ENCODE results near the gene FGFR2.

FGFR2 gene

DNA sequence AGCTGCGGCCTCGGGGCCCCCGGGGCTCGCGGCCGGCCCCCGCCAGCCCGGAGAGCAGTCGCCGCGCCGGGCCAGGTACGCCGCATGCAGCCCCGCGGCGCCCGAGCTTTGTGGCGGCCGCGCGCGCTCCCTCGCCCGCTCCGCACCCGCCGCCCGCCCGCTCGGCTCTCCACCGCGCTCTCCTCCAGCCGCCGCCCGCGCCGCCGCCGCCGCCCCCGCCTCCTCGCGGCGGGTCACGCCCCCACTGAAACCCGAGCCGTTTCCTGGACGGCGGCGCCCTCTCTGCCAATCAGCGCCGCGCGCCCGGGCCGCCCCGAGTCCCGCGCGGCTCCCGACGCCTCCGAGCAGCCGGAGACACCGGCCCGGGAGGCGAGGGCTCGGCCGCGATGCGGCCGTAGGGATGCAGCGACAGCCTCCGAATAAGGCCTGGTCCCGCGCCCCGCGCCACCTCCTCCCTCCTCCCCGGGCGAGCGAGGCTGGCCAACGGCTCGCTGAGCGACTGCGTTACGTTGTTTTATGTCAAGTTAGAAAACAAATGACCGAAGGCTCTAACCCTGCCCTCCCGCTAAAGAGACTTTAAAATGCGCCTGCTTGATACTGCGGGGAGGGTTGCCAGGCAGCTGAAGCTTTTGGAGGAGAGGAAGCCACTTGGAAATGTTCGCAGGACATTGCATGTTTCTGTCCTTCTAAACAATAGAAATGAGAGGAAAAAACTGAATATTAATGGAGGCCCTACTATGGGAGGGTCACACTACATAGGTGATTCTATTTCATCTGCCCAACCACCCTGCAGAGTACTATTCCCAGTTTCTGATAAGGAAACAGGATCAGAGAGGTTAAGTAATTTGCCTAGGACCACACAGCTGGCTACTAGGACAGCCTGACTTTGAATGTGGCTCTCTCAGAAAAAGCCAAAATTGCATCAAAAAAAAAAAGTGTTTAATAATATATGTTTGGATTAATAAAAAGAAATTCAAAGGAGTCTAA, at the start of gene FGFR2:
FGFR2 (minus strand) TSS at position 182 of the 987 bp plus-strand sequence. CDS start 4,627 bp downstream, outside the sequence.
- no peak for DNase-seq (ENCODE audit: low read depth in 3 of 3, low spot score in 1 of 3)

DNA sequence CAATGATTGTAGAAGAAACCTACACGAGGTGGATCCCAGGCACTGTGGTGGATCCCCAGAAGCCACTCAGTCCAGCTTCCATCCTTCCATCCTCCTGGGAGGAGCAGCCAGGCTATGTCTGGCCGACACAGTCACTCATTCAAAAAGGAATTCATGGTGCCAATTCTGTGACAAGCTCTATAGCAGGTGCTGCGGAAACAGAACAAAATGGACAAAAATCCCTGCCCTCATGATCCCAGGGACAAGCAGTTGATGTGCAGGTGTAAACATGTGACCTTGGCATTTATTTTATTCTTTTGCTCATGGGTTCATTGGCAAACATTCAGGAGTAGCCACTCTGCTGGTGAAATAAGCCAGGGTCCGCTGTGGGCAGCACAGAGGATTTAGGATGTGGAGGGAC, 49.2 kb upstream of the FGFR2 start:
- no peak for DNase-seq (ENCODE audit: low read depth in 3 of 3, low spot score in 1 of 3)

DNA sequence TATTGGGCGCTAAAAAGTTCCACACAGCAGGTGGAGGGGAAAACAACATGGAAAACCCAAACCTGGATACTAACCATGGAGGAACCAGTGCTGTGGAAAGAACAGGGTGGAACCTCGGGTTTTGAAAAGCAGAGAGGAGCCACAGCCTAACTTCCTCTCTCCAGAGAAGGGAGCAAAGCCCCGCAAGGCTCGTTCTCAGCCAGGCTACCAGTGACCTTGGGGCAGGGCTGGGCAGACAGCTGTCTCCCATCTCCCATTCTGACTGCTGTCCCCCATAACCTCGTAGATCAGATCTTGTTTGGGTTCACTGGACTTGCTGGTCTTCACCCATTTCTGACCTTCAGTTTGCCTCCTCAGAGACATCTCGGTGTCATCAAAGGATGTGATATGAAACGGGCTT, 47.5 kb upstream of the FGFR2 start:
- DNase-seq (ENCODE audit: low read depth in 3 of 3, low spot score in 1 of 3), result no peak

DNA sequence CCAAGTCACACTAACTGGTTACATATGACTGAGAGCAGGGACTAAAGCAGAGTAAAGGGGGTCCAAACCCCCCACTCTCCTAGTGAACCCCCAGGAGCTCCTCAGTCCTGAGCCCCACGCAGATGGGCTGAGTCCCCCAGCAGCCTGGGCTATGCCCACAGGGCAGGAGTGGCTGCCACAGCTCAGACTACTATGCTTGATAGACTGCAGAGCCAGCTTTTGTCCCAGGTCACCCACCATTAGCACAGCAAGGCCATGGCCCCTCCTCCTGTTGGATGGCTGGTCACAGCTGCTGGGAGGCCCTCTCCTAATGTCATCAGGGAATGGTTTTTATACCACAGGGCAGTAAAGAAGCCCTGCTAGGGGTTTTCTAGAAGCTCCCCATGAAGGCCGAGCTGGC, 46.3 kb upstream of the FGFR2 start:
- DNase-seq (ENCODE audit: low read depth in 3 of 3, low spot score in 1 of 3), result no peak

DNA sequence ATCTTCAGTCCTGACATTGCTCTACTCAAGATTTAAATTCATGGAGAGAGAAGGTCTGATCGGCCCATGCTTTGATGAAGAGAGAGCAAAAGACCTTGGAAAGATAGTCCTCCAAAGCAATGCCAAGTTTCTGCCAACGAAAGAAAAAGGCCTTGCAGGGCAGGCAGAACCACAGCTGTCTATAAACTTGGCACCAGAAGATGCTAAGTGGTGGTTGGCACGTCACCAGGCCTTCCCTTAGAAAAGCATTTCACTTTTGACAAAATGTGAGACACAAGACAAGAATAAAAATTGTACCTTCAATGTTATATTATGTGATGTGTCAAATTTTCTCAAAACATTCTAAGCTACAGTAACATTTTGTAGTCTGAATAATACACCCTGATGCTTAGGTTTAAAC, 42.0 kb upstream of the FGFR2 start:
- DNase-seq (ENCODE audit: low read depth in 3 of 3, low spot score in 1 of 3), result no peak

DNA sequence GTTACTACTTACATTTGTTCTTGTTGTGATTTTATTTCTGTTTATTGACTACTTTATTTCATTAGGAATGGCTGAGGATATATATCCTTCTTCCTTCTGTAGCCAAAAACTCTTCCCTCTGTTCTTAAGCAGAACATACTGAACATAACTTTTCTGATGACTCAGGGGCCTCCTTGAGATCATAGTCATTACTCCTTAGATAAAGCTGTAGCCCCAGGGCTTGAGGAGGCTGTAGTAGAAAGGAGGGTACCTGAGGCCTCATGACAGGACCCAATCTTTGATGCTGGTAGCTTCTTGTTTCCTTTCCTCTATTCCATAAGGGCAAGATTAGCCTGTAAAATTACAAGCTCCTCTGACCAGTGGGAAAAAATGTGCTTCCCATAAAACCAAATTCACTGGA, 41.2 kb upstream of the FGFR2 start:
- DNase-seq (ENCODE audit: low read depth in 3 of 3, low spot score in 1 of 3), result no peak

DNA sequence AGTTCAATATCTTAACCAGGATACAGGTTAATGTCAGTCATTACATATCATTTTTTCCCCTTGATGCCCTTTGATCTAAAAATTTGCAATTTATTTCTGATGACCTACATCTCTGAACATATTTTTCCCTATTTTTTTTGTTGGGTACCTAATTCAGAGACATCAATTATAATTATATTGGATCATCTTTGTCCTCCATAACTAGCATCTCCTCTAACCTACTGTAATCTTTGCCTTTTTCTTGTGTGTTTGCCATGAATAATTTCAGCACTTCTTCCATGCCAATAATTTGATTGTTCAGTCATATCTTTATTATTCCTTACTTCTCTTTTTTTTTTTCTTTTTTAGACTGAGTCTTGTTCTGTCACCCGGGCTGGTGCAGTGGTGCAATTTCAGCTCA, 39.2 kb upstream of the FGFR2 start:
- no peak for DNase-seq (ENCODE audit: low read depth in 3 of 3, low spot score in 1 of 3)

DNA sequence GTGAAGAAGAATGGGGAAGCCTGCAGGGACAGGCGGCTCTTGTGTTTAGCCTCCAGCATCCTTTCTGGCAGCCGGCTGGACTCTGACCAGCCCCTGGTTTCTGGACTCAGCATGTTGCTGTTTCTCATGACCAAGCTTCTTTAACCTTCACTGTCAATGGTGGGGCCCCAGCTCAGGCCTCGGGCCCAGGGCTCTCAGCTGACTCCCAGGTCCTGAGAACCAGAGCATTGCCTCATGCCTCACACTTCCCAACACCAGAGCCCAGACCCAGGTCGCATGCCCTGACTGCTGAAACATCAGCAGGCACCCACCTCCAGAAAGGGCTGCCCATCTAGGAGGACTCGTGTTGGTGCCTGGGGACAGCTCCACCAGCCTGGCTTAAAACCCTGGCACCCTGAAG, 34.8 kb upstream of the FGFR2 start:
- DNase-seq (ENCODE audit: low read depth in 3 of 3, low spot score in 1 of 3), result no peak

DNA sequence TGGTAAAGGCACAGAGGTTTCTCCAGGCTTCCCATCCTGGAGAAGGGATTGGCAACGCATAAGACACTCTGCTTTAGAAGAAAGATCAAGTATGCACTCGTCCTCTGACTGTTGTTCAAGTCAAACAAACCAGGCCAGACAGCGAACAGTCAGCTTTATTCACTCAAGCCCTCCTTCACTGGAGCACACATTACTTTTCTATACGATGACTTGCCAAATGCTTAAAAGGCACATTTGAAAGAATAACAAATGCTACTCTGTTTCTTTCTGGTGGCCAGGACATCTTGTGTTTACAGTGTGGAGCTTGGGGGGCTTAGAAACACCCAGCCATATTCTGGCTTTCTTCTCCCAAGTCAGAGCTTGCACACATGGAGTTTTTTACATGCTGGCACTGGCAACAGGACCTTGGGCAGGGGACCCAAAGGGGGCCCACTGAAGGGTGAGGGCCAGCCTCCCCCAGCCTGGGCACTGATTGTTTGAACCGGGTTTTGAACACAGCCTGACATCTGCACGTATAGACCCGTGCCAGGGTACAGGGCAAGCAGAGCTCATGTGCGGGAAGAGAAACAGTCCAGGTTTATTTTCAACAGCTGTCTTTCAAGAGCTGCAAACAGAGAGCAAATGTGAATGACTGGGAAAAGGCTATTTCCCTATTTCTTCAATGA, 33.3 kb upstream of the FGFR2 start:
- no peak for DNase-seq (ENCODE audit: low read depth in 3 of 3, low spot score in 1 of 3)

DNA sequence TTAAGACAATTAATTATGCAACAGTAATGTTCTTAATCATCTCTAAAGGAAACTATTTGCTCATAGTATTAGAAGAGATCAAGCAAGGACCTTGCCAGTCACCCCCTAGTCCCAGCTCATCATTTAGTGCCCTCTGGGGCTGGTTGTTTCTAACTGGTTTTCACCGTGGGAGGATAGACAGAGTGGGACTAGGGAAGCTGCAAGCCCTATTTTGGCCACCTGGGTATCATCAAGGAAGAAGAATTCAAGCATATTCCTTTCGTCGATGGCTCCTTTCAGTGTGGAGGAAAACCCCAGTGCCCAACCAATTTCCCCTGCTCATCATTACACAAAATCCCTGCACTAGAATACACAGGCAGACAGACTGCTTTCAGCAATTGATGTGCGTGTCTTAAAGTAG, 30.6 kb upstream of the FGFR2 start:
- no peak for DNase-seq (ENCODE audit: low read depth in 3 of 3, low spot score in 1 of 3)

DNA sequence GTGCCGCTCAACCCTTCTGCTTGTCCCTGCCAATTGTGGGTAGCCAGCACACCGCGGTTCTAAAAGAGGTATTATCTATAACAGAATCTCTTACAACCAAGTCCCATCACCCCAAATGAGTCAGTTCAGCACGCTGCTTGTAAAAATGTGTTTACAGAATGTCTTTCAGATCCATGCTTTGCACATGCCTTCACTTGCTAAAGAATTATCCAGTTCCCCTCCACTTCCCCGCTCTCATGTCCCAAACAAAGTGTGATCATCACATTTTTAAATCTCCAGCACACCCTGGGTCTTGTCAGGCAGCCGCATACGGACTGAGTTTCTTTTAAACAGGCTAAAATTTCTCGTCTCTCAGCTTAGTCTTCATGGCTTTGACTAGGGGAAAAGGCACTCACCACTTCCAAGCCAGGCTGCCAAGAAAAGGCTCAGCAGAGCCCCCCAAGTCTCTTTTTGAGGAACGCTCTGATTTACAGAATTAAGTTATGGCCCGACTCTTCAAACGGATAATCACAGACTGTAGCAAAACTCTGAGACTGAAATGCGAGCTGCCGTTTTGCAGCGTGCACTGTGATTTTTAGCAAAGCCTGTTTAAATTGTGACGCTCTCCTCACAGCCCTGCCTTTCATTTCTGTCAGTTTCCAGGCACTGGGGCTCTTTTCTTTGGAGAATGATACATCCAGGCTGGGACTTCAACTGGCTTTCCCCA, 29.8 kb upstream of the FGFR2 start:
- no peak for DNase-seq (ENCODE audit: low read depth in 3 of 3, low spot score in 1 of 3)

DNA sequence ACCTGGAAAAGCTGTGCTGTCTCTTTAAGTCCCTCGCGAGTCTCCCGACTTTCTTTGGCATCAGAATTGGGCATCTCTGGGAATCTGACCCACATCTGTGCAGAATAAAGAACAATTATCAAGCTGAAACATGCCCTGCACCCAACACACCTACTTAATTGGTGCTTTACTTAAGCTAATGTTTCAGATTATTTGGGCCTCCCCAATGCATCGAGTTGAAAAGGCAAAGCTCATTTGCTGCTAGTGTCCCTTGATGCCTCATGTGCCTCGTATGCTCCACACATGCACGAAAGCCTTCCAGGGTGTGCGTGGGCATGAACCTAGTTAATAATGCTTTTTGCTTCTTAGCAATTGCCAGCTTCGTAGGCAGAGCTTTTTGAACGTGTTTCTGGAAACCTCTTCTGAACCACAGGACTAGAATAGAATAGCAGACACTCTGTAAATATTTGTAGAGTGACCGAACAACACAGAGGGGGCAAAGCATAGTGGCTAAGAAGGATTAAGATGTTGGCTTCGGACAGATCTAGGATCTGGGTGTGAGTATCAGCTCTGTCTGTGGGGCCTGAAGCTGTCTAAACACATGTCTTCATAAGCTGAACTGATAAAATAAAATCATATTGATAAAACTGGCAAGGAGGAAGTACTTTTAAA, 26.7 kb upstream of the FGFR2 start:
- no peak for DNase-seq (ENCODE audit: low read depth in 3 of 3, low spot score in 1 of 3)

DNA sequence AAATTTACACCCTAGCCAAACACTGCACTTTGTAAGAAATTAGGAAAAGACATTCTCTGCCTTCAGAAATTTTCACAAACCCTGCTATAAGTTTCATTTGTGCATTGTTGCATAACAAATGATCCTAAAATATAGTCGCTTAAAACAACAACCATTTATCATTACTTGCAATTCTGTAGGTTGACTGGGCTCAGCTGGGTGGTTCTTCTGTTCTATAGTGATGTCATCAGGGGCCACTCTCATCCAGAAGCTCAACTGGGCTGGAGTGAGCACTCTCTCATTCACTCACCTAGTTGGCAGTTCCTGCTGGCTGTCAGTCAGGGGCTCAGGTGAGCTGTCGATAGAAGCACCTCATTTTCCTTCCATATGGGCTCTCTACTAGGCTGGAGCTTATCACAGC, 20.7 kb upstream of the FGFR2 start:
- no peak for DNase-seq (ENCODE audit: low read depth in 3 of 3, low spot score in 1 of 3)

DNA sequence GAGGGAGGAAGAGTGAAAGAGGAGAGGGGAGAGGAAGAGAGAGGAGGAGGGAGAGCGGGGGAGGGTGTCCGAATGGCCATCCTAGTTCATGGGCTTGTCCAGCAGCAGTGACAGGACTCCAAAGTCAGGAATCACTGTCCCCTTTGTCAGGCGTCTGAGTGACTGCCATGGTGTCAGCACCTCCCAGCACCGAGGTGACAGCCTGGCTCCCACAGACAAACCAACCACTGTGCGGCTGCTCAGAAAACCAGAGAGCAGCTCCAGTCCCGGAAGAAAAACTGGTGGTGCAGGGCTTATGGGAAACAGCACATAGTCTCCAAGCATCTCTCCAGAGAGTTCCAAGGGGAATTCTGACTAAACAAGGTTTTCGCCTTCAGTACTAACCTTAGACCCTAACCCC, 18.9 kb upstream of the FGFR2 start:
- DNase-seq (ENCODE audit: low read depth in 3 of 3, low spot score in 1 of 3), result no peak

DNA sequence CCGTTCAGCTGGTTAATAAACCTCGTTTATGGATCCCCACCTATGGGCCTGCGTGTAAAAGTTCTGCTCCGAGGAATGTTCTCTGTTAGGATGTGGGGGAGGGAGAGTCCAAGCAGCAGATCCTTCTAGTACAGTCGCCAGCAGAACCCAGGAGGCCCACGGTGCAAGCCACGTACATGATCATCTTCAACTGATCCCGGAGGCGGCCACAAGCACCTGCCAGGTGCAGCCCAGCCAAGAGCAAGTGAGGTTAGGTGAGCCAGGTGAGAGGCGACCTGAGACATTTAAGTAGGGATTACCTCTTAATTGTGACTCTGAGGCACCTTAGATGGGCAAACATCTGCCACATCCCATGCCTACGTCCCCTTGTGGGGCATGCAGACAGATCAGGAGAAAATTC, 18.0 kb upstream of the FGFR2 start:
- DNase-seq (ENCODE audit: low read depth in 3 of 3, low spot score in 1 of 3), result no peak

DNA sequence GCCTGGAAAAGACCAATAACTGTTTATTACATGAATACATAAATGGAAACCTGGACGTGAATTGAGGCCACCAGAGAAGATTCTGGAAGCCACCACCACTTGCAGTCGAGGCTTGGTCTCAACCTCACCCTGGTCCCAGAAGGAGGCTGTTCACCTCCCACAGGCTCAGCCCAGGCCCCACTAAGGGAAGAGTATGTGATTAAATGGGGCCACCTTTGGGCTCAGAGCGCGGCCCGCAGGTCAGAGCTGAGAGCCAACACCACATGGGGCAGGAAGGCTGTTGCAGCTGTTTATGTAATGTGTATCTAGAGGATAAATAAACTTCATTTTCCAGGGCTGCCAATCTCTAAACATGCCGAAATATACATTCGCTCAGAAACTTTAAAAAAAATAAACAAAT, 17.6 kb upstream of the FGFR2 start:
- no peak for DNase-seq (ENCODE audit: low read depth in 3 of 3, low spot score in 1 of 3)

DNA sequence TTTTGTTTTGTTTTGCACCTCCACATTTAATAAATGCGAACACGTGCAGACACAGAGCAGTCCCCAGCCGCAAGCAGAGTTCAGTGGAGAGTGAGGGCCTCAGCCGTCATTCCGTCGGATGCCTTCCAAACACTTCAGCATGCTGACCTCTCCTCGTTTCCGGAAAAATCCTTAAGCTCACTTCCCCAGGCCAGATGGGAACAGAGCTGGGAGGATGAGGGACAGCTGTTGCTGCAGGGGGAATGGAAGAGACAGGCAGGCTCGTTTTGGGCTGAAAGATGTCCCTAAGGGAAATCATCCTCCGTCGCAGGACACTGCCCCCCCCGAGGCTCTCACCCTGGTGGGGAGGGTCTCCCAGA, 17.2 kb upstream of the FGFR2 start:
- no peak for DNase-seq (ENCODE audit: low read depth in 3 of 3, low spot score in 1 of 3)

DNA sequence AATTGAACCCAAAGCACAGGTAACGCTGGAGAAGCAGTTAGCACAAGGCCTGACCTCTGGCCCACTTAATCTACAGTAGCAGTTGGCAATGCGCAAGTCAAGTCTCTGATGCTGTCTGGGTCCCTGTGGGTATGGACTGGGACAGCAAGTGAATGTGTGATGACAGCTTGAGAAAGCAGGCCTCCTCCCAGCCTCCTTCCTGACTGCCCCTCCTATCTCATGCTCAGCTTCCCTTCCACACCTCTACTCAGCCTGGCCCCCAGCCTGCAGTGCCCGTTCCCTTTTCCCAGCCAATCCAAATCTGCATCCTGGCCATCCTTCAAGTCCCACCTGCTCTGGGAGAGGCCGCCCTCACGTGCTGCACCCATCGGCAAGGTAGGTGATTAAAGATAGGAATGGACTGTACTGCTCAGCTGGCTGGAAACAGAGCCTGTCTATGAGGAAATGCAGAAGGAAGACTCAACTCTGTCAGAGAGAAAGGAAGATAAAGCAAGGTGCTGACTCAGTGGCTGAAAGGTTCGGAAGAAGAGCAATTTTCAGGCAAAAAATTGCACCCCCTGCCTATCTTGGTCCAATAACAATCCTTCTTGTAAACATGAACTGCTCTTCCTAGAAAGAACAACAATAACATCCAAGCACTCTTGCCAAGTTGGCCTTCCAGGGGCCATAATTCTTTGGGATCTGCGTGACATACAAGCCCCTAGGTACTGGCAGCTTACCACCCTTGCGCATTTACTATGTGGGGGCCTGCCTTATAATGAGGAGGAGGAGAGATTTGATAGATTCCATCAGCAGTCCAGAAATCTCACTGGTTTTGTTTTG, 16.6 kb upstream of the FGFR2 start:
- no peak for DNase-seq (ENCODE audit: low read depth in 3 of 3, low spot score in 1 of 3)

DNA sequence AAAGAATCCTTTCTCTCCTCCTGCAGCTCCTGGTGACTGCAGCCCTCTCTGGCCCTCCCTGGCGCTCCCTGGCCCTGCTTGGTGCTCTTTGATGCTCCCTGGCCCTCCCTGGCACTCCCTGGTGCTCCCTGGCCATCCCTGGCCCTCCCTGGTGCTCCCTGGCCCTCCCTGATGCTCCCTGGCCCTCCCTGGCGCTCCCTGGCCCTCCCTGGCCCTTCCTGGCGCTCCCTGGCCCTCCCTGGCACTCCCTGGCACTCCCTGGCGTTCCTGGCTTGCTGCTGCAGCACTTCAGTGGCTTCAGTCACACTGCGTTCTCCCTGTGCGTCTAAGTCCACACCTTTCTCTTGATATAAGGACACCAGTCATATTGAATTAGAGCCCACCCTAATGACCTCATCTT, 15.2 kb upstream of the FGFR2 start:
- DNase-seq (ENCODE audit: low read depth in 3 of 3, low spot score in 1 of 3), result no peak

DNA sequence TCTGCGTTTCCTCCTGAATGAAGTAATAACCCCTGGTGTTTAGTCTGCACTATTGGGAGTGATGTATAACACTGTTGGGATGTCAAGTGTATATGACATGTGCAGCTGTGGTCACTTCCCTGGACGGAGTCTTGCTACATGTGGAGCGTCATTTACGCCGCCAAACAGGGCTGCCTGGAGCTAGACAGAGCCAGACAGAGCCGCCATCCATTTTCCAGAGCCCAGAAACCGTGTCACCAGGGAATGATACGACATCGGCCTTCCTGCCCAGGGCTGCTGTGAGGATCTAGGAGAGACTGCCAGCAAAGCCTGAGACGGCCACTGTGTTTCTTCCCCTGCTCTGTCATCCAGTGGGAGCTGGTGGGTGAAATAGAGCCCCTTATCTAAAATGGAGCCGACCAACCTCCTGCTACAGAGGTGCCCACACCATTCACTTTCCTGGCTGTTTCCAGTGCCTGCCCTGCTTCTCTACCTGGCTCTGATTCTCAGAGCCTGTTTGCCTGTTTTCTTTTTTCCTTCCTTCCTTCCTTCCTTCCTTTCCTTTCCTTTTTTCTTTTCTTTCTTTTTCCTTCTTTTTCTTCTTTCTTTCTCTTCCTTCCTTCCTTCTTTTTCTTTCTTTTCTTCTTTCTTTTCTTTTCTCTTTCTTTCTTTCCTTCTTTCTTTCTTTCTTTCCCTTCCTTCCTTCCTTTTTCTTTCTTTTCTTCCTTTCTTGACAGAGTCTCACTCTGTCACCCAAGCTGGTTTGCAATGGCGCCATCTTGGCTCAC, 13.3 kb upstream of the FGFR2 start:
- DNase-seq (ENCODE audit: low read depth in 3 of 3, low spot score in 1 of 3), result no peak
